ENCODE results near the gene GGACT.
"Not testable (repeated sequence)": the region's sequence is repeated elsewhere in the genome, so short reads cannot be mapped to it uniquely, and the experiment has no call there.

The GGACT gene

GRCh38 chr13:100528353-100528752 lies 60.2 kb downstream of the GGACT start:
- DNase-seq = no peak

- no peak for DNase-seq
Measured at GRCh38 chr13:100527644-100528043, 60.9 kb downstream of the GGACT start.

GRCh38 chr13:100526318-100527000 lies 62.1 kb downstream of the GGACT start:
- no peak for DNase-seq

GRCh38 chr13:100525453-100526317 lies 62.9 kb downstream of the GGACT start:
- DNase-seq = no peak

- not testable (repeated sequence) for DNase-seq
Measured at GRCh38 chr13:100524688-100525087, 63.9 kb downstream of the GGACT start.

GRCh38 chr13:100523981-100524386 lies 64.6 kb downstream of the GGACT start:
- DNase-seq = no peak

GRCh38 chr13:100523411-100523810 lies 65.2 kb downstream of the GGACT start:
- no peak for DNase-seq

GRCh38 chr13:100522618-100523309 lies 65.8 kb downstream of the GGACT start:
- DNase-seq = no peak

GRCh38 chr13:100521851-100522617 lies 66.6 kb downstream of the GGACT start:
- no peak for DNase-seq

- no peak for DNase-seq
Measured at GRCh38 chr13:100520936-100521850, 67.4 kb downstream of the GGACT start.

- no peak for DNase-seq
Measured at GRCh38 chr13:100519626-100520025, 69.0 kb downstream of the GGACT start.

GRCh38 chr13:100518394-100519062 lies 70.1 kb downstream of the GGACT start:
- DNase-seq = no peak

GRCh38 chr13:100517728-100518127 lies 70.9 kb downstream of the GGACT start:
- DNase-seq = no peak

GRCh38 chr13:100517135-100517534 lies 71.5 kb downstream of the GGACT start:
- no peak for DNase-seq

GRCh38 chr13:100515410-100515800 lies 73.2 kb downstream of the GGACT start:
- no peak for DNase-seq

GRCh38 chr13:100514788-100515409 lies 73.7 kb downstream of the GGACT start:
- peak; percentile 17 for DNase-seq

- no peak for DNase-seq
Measured at GRCh38 chr13:100513987-100514670, 74.5 kb downstream of the GGACT start.

- no peak for DNase-seq
Measured at GRCh38 chr13:100513171-100513570, 75.4 kb downstream of the GGACT start.

GRCh38 chr13:100512422-100512821 lies 76.2 kb downstream of the GGACT start:
- DNase-seq = no peak

GRCh38 chr13:100511466-100511865 lies 77.1 kb downstream of the GGACT start:
- no peak for DNase-seq

All from NCI-H510A (cell line).